Measurements from ENCODE around the gene SIM1.

Gene SIM1

GRCh38 chr6:100472674-100473073, 8.0 kb upstream of the SIM1 start:
- no peak for DNase-seq (ENCODE audit: low read depth)

GRCh38 chr6:100470422-100471120, 5.8 kb upstream of the SIM1 start:
- DNase-seq (ENCODE audit: low read depth) = no peak

GRCh38 chr6:100469101-100469859, 4.6 kb upstream of the SIM1 start:
- no peak for DNase-seq (ENCODE audit: low read depth)

GRCh38 chr6:100468016-100468622, 3.4 kb upstream of the SIM1 start:
- no peak for DNase-seq (ENCODE audit: low read depth)

- no peak for DNase-seq (ENCODE audit: low read depth)
Measured at GRCh38 chr6:100467129-100468015, 2.7 kb upstream of the SIM1 start.

DNA sequence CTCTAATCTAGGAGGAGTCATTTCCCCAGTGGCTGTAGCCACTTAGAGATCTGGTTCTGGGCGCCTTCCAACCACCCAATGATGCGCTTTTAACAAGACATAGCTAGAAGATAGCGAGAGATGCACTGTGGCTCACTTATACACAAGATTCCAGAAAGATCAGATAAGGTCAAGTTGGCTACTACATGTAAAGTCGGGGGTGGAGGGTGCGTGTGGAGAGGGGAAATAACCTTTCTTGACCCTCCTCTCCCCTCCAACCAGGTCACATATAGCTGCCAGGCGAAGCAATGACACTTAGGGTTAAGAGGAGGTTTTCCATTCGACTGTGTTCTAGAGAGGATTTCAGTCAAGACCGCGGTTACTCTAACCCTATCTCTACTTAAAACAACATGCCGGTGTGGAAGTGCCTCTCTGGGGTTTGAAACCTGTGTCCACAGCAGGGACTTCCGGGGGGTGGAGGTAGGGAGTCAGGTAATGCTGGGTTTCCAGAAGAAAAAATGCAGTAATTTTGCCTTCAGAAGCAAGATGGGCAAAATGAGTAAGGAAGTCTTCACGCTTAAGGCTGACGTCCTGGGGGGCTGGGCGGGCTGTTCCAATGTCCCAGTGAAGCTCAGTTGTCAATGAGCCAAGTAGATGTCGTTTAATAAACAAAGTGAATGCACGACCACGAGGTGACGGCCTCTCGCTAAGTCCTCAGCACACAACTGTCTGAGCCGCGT, 1.8 kb upstream of the SIM1 start:
- no peak for DNase-seq (ENCODE audit: low read depth)

- DNase-seq (ENCODE audit: low read depth) = no peak
Measured at GRCh38 chr6:100465701-100466409, 1.1 kb upstream of the SIM1 start.

- DNase-seq (ENCODE audit: low read depth) = no peak
Measured at GRCh38 chr6:100464162-100464851, 414 bp downstream of the SIM1 start.

DNA sequence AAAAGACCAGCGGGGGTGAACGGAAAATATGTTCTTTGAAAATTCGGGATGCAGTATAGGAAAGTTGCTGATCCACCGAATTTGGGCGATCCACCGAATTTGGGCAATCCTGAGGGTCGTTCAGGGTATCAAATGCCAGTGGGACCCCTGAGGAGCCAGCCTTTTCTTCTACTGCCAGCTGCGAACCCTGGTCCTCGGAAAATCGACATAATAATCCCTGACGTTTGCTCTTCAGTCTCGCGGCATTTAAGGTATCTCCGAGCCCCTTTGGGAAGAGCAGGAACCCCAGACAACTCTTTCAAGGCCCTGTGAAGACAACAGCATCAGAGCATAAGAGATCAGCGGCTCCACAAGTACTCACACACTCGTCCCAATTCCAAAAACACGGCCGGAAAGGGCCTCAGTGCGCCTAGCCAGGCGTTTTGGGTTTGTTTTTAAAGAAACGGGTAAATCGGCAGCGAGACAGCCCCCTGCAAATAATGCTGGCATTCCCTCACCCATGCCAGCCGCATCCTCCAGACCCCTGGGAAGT, 1.0 kb downstream of the SIM1 start:
- no peak for DNase-seq (ENCODE audit: low read depth)

GRCh38 chr6:100462706-100463629, 1.8 kb downstream of the SIM1 start:
- DNase-seq (ENCODE audit: low read depth) = no peak

- DNase-seq (ENCODE audit: low read depth) = no peak
Measured at GRCh38 chr6:100461917-100462705, 2.6 kb downstream of the SIM1 start.

DNA sequence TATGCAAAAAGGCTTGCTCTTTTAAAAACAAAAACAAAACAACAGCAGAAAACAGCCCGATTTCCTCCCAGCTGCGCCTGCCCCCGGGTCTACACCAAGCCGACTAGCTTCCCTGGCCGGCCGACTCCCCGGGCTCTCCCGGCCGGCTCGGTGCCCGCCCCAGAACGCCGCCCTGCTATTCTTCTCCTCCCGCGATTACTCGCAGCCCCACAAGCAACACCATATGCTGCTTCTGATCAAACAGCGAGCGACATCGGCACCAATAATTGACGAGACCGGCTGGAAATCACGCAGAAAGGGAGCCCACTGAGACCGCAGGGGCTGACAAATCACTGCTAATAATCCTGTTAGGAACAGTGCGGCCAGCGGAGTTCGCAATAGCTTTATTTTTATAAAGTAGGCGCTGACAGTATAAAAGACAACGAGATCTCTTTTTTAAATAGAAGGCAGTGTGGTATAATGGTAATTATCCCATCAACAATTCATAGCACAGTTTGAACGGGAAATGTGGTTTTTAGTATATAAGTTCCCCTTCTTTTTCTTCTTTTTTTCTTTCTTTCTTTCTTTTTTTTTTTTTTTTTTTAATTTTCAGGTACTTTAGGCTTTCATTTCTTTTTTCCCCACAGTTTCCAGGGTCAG, 3.3 kb downstream of the SIM1 start:
- no peak for DNase-seq (ENCODE audit: low read depth)

- no peak for DNase-seq (ENCODE audit: low read depth)
Measured at GRCh38 chr6:100460650-100461204, 4.0 kb downstream of the SIM1 start.

GRCh38 chr6:100459592-100460184, 5.0 kb downstream of the SIM1 start:
- DNase-seq (ENCODE audit: low read depth) = no peak

DNA sequence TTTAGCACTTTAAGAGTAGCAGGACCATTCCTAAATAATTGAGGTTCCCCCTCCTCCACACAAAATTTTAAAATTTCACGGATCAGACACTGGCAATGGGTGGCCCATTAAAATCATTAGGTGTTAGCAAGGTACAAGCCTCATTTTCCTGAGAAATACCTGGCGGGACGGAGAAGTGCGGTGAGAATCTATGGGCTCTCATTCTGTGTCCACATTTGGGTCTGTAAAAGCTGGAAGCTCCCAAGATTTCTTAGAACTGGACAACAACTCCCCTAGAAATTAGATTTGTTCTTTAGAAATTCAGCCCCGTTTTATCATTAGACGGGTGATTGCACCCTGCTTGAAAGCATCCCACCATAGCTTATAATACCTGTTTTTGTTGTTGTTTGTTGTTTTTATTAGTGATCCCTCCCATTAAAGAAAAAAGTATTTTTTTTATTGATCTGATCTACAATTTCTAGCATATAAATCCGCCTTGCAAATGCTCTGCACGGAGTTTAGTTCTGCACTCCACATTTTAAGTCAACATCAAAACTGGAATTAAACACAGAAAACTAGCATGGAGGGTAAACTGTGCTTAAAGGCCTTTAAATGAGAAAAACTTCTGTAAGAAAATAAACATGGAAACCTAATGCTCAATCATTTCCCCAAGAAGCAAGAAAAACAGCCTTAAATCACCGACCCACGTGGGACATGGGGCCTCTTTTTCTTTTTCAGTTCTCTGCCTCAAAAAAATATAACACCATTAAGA, 5.7 kb downstream of the SIM1 start:
- DNase-seq (ENCODE audit: low read depth) = no peak

All from stimulated activated CD8-positive, alpha-beta memory T cell treated with anti-CD3 and anti-CD28 coated beads, Interleukin-15, amount 100 ng/mL, for 24 hours (primary cell).